ENCODE results near the gene CBL. TPM values are rescaled to one million over a fixed set of nuclear protein-coding genes. Genes with fewer than 3 reads are reported as not detected.

CBL gene
- total and polyA plus RNA-seq, 2 experiments from 2014 or later = 31.6 to 67.6 TPM

GRCh38 chr11:119316729-119317591 is 110.8 kb downstream of the CBL start, which contains the start of gene MCAM:
MCAM (minus strand) TSS chr11:119317130; CDS start chr11:119317101, 29 bp downstream.
- H3K36me3 Mint-ChIP-seq (ENCODE audit: low read depth) = peaks cover 3% of the 10 kb centered on the region; the same call in 1 of the 3 replicates
- H3K36me3 ChIP-seq (ENCODE audit: insufficient read depth) = no peaks in the 10 kb centered on the region
- DNase-seq (ENCODE audit: low spot score) (peak; percentile 66), ATAC-seq (peak; percentile 6)
- H3K4me3 Mint-ChIP-seq = peak within 1 kb of the TSS; percentile 68
- H4K20me1 ChIP-seq (replicated peaks; ENCODE audit: insufficient read depth) = peaks cover 7% of the 10 kb centered on the region; the same call in 1 of the 2 replicates
- peak within 1 kb of the TSS; percentile 86 for H3K4me3 ChIP-seq
- H3K27ac ChIP-seq (ENCODE audit: low read depth) = no peak within 1 kb of the TSS
- H3F3A ChIP-seq (replicated peaks; ENCODE audit: low read depth) = peaks cover 18% of the 10 kb centered on the region
- no peaks in the 10 kb centered on the region for H3K9me3 Mint-ChIP-seq
- peaks cover 42% of the 10 kb centered on the region for H3K4me1 ChIP-seq (ENCODE audit: insufficient read depth)
- 0 out of 2 replicates have a peak, but pooled peaks have one; percentile 39 for TF ChIP-seq CREB1 (CRISPR knock-in tag; IDR thresholded peaks at IDR 0.05; ENCODE audit: low read depth)
- TF ChIP-seq EZH2 (IDR thresholded peaks at IDR 0.05; ENCODE audit: low read depth, unreplicated experiment) = no peak
- TF ChIP-seq POLR2AphosphoS5 (IDR thresholded peaks at IDR 0.05; ENCODE audit: low read depth) = peak; percentile 88
- TF ChIP-seq EZH2phosphoT487 (IDR thresholded peaks at IDR 0.05; ENCODE audit: unreplicated experiment) = no peak
- TF ChIP-seq STAT1 (IDR thresholded peaks at IDR 0.05; ENCODE audit: unreplicated experiment) = no peak
- TF ChIP-seq, protein P1, sequence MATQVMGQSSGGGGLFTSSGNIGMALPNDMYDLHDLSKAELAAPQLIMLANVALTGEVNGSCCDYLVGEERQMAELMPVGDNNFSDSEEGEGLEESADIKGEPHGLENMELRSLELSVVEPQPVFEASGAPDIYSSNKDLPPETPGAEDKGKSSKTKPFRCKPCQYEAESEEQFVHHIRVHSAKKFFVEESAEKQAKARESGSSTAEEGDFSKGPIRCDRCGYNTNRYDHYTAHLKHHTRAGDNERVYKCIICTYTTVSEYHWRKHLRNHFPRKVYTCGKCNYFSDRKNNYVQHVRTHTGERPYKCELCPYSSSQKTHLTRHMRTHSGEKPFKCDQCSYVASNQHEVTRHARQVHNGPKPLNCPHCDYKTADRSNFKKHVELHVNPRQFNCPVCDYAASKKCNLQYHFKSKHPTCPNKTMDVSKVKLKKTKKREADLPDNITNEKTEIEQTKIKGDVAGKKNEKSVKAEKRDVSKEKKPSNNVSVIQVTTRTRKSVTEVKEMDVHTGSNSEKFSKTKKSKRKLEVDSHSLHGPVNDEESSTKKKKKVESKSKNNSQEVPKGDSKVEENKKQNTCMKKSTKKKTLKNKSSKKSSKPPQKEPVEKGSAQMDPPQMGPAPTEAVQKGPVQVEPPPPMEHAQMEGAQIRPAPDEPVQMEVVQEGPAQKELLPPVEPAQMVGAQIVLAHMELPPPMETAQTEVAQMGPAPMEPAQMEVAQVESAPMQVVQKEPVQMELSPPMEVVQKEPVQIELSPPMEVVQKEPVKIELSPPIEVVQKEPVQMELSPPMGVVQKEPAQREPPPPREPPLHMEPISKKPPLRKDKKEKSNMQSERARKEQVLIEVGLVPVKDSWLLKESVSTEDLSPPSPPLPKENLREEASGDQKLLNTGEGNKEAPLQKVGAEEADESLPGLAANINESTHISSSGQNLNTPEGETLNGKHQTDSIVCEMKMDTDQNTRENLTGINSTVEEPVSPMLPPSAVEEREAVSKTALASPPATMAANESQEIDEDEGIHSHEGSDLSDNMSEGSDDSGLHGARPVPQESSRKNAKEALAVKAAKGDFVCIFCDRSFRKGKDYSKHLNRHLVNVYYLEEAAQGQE (IDR thresholded peaks at IDR 0.05; ENCODE audit: unreplicated experiment) = no peak
- no peak for TF ChIP-seq NANOG (IDR thresholded peaks at IDR 0.05; ENCODE audit: borderline replicate concordance)
- TF ChIP-seq ZNF114 (CRISPR knock-in tag; IDR thresholded peaks at IDR 0.05) = no peak
- no peak within 1 kb of the TSS for H3K27ac Mint-ChIP-seq
- peaks cover 58% of the 10 kb centered on the region for H3K27me3 Mint-ChIP-seq (ENCODE audit: insufficient read depth, low read depth, poor library complexity)
- peaks cover 42% of the 10 kb centered on the region for H3K27me3 ChIP-seq (ENCODE audit: insufficient read depth)
- H3K4me1 Mint-ChIP-seq = peaks cover 31% of the 10 kb centered on the region
- no peaks in the 10 kb centered on the region for H3K79me2 ChIP-seq (replicated peaks; ENCODE audit: insufficient read depth)
- no peaks in the 10 kb centered on the region for H3K9me2 ChIP-seq (ENCODE audit: insufficient read depth)
- peak within 1 kb of the TSS; percentile 98 for H3K4me2 ChIP-seq
- H2AFZ ChIP-seq = peak within 1 kb of the TSS; percentile 72

GRCh38 chr11:119317592-119318239 is 111.6 kb downstream of the CBL start:
- Mint-ChIP-seq H3K4me1 (peaks cover 34% of the 10 kb centered on the region), H3K36me3 (ENCODE audit: low read depth) (peaks cover 3% of the 10 kb centered on the region; the same call in 1 of the 3 replicates), H3K4me3 (peak overlapping the region; percentile 54), H3K9me3 (no peaks in the 10 kb centered on the region), H3K27ac (no peak overlapping the region), H3K27me3 (ENCODE audit: insufficient read depth, low read depth, poor library complexity) (peaks cover 56% of the 10 kb centered on the region)
- H3K4me1 ChIP-seq (ENCODE audit: insufficient read depth) = peaks cover 48% of the 10 kb centered on the region
- H2AFZ ChIP-seq = peak overlapping the region; percentile 49
- peak overlapping the region; percentile 86 for H3K4me3 ChIP-seq
- peak; percentile 1 for ATAC-seq
- H3F3A ChIP-seq (replicated peaks; ENCODE audit: low read depth) = peaks cover 22% of the 10 kb centered on the region
- no peak for DNase-seq (ENCODE audit: low spot score)
- H3K36me3 ChIP-seq (ENCODE audit: insufficient read depth) = no peaks in the 10 kb centered on the region
- peak overlapping the region; percentile 98 for H3K4me2 ChIP-seq
- peaks cover 7% of the 10 kb centered on the region; the same call in 1 of the 2 replicates for H4K20me1 ChIP-seq (replicated peaks; ENCODE audit: insufficient read depth)
- no peak overlapping the region for H3K27ac ChIP-seq (ENCODE audit: low read depth)
- H3K27me3 ChIP-seq (ENCODE audit: insufficient read depth) = peaks cover 42% of the 10 kb centered on the region
- H3K79me2 ChIP-seq (replicated peaks; ENCODE audit: insufficient read depth) = no peaks in the 10 kb centered on the region
- no peaks in the 10 kb centered on the region for H3K9me2 ChIP-seq (ENCODE audit: insufficient read depth)
- TF ChIP-seq STAT1 (IDR thresholded peaks at IDR 0.05; ENCODE audit: unreplicated experiment) (no peak), POLR2AphosphoS5 (IDR thresholded peaks at IDR 0.05; ENCODE audit: low read depth) (no peak), ZNF331 (CRISPR knock-in tag; IDR thresholded peaks at IDR 0.05; ENCODE audit: low read depth) (no peak), EZH2phosphoT487 (IDR thresholded peaks at IDR 0.05; ENCODE audit: unreplicated experiment) (no peak), CREB1 (CRISPR knock-in tag; IDR thresholded peaks at IDR 0.05; ENCODE audit: low read depth) (no peak), NANOG (IDR thresholded peaks at IDR 0.05; ENCODE audit: borderline replicate concordance) (no peak), ETS1 (IDR thresholded peaks at IDR 0.05) (no peak), EZH2 (IDR thresholded peaks at IDR 0.05; ENCODE audit: low read depth, unreplicated experiment) (no peak), ZNF114 (CRISPR knock-in tag; IDR thresholded peaks at IDR 0.05) (no peak)
- TF ChIP-seq, protein P1 (IDR thresholded peaks at IDR 0.05; ENCODE audit: unreplicated experiment) = no peak

Measured in GM23338 (cell line).